Measurements from ENCODE around the gene AIFM3.

GRCh38 chr22:21029486-21030025 lies 62.5 kb downstream of the AIFM3 start:
- TF ChIP-seq POLR2A (IDR thresholded peaks at IDR 0.05; ENCODE audit: low read depth, low read length): no peak
- TF ChIP-seq ELK1 (IDR thresholded peaks at IDR 0.05; ENCODE audit: borderline replicate concordance, low read depth, low read length): no peak
- TF ChIP-seq CHD1 (IDR thresholded peaks at IDR 0.05; ENCODE audit: low read depth, low read length): no peak
- TF ChIP-seq RAD21 (IDR thresholded peaks at IDR 0.05; ENCODE audit: low read length): no peak
- TF ChIP-seq SMC3 (IDR thresholded peaks at IDR 0.05; ENCODE audit: low read depth, low read length): no peak
- TF ChIP-seq, protein P1, sequence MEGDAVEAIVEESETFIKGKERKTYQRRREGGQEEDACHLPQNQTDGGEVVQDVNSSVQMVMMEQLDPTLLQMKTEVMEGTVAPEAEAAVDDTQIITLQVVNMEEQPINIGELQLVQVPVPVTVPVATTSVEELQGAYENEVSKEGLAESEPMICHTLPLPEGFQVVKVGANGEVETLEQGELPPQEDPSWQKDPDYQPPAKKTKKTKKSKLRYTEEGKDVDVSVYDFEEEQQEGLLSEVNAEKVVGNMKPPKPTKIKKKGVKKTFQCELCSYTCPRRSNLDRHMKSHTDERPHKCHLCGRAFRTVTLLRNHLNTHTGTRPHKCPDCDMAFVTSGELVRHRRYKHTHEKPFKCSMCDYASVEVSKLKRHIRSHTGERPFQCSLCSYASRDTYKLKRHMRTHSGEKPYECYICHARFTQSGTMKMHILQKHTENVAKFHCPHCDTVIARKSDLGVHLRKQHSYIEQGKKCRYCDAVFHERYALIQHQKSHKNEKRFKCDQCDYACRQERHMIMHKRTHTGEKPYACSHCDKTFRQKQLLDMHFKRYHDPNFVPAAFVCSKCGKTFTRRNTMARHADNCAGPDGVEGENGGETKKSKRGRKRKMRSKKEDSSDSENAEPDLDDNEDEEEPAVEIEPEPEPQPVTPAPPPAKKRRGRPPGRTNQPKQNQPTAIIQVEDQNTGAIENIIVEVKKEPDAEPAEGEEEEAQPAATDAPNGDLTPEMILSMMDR (conservative IDR thresholded peaks at IDR 0.05; ENCODE audit: low read depth, low read length): no peak
- TF ChIP-seq FOS (IDR thresholded peaks at IDR 0.05; ENCODE audit: low read depth, low read length): no peak
- TF ChIP-seq, protein P2, sequence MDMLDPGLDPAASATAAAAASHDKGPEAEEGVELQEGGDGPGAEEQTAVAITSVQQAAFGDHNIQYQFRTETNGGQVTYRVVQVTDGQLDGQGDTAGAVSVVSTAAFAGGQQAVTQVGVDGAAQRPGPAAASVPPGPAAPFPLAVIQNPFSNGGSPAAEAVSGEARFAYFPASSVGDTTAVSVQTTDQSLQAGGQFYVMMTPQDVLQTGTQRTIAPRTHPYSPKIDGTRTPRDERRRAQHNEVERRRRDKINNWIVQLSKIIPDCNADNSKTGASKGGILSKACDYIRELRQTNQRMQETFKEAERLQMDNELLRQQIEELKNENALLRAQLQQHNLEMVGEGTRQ (IDR thresholded peaks at IDR 0.05; ENCODE audit: low read depth, low read length): no peak
- no peak for TF ChIP-seq RCOR1 (IDR thresholded peaks at IDR 0.05; ENCODE audit: insufficient replicate concordance, low read length)
- TF ChIP-seq NFE2L2 (IDR thresholded peaks at IDR 0.05; ENCODE audit: low read depth, low read length): no peak
- no peak for TF ChIP-seq CEBPB (IDR thresholded peaks at IDR 0.05; ENCODE audit: low read depth, low read length)

Data from IMR-90 (cell line).